ENCODE results near the gene CORO1C.
"Not testable (repeated sequence)": the region's sequence is repeated elsewhere in the genome, so short reads cannot be mapped to it uniquely, and the experiment has no call there.

The CORO1C gene

GRCh38 chr12:108664338-108665258 is 66.7 kb downstream of the CORO1C start:
- peak; percentile 84 for DNase-seq (ENCODE audit: low read depth)
- H3K4me3 ChIP-seq (ENCODE audit: low read depth, low read length): peak overlapping the region; percentile 15
- peak; percentile 93 for TF ChIP-seq CTCF (IDR thresholded peaks at IDR 0.05; ENCODE audit: low read depth, low read length, missing control alignments)

- no peak for DNase-seq (ENCODE audit: low read depth)
- no peak for TF ChIP-seq CTCF (IDR thresholded peaks at IDR 0.05; ENCODE audit: low read depth, low read length, missing control alignments)
- H3K4me3 ChIP-seq (ENCODE audit: low read depth, low read length): no peak overlapping the region; the same call in 1 of the 2 replicates
Observed at GRCh38 chr12:108663324-108664015, 67.8 kb downstream of the CORO1C start.

- not testable (repeated sequence) for DNase-seq (ENCODE audit: low read depth); H3K4me3 ChIP-seq (ENCODE audit: low read depth, low read length)
Observed at GRCh38 chr12:108658115-108658514, 73.2 kb downstream of the CORO1C start.

- H3K4me3 ChIP-seq (ENCODE audit: low read depth, low read length): no peak overlapping the region
- no peak for TF ChIP-seq CTCF (IDR thresholded peaks at IDR 0.05; ENCODE audit: low read depth, low read length, missing control alignments)
- DNase-seq (ENCODE audit: low read depth): no peak
Observed at GRCh38 chr12:108657130-108657745, 74.1 kb downstream of the CORO1C start.

GRCh38 chr12:108656247-108656646 is 75.1 kb downstream of the CORO1C start:
- DNase-seq (ENCODE audit: low read depth); H3K4me3 ChIP-seq (ENCODE audit: low read depth, low read length): not testable (repeated sequence)

GRCh38 chr12:108655812-108656175 is 75.5 kb downstream of the CORO1C start:
- not testable (repeated sequence) for DNase-seq (ENCODE audit: low read depth); H3K4me3 ChIP-seq (ENCODE audit: low read depth, low read length)

- H3K4me3 ChIP-seq (ENCODE audit: low read depth, low read length); DNase-seq (ENCODE audit: low read depth): not testable (repeated sequence)
Observed at GRCh38 chr12:108654622-108655021, 76.7 kb downstream of the CORO1C start.

- DNase-seq (ENCODE audit: low read depth): no peak
- TF ChIP-seq CTCF (IDR thresholded peaks at IDR 0.05; ENCODE audit: low read depth, low read length, missing control alignments): no peak
- no peak overlapping the region for H3K4me3 ChIP-seq (ENCODE audit: low read depth, low read length)
Observed at GRCh38 chr12:108653922-108654321, 77.4 kb downstream of the CORO1C start.

GRCh38 chr12:108653082-108653516 is 78.2 kb downstream of the CORO1C start:
- TF ChIP-seq CTCF (IDR thresholded peaks at IDR 0.05; ENCODE audit: low read depth, low read length, missing control alignments): no peak
- H3K4me3 ChIP-seq (ENCODE audit: low read depth, low read length): no peak overlapping the region
- no peak for DNase-seq (ENCODE audit: low read depth)
